HG03575 (cell line): Measurements from ENCODE around the gene HSD11B1.

Experiments used
- ATAC-seq: cut with Tn5 transposase; IDR thresholded peaks from one replicate; pipeline ENCODE4 v1.9.1; 2021; ENCODE audit not compliant: unreplicated experiment, insufficient number of reproducible peaks, low FRiP score; ENCODE audit errors: extremely low read depth

Gene HSD11B1

GRCh38 chr1:209704584-209704983 lies at the start of gene HSD11B1:
TSS of gene HSD11B1 (plus strand) at chr1:209704846. CDS start at chr1:209704943, 97 bp downstream.
- no peak for ATAC-seq

GRCh38 chr1:209655411-209656231 lies 49.0 kb upstream of the HSD11B1 start:
- ATAC-seq = no peak

- no peak for ATAC-seq
Measured at GRCh38 chr1:209657140-209657879, 47.3 kb upstream of the HSD11B1 start.

GRCh38 chr1:209657918-209658317 lies 46.7 kb upstream of the HSD11B1 start:
- no peak for ATAC-seq

- peak; percentile 90 for ATAC-seq
Measured at GRCh38 chr1:209659909-209660308, 44.7 kb upstream of the HSD11B1 start.

- no peak for ATAC-seq
Measured at GRCh38 chr1:209661071-209661470, 43.6 kb upstream of the HSD11B1 start.

- ATAC-seq = no peak
Measured at GRCh38 chr1:209662879-209663327, 41.7 kb upstream of the HSD11B1 start.

- ATAC-seq = no peak
Measured at GRCh38 chr1:209667103-209667502, 37.5 kb upstream of the HSD11B1 start.

GRCh38 chr1:209667708-209668107 lies 36.9 kb upstream of the HSD11B1 start:
- no peak for ATAC-seq

GRCh38 chr1:209670441-209671082 lies 34.1 kb upstream of the HSD11B1 start:
- ATAC-seq = no peak

GRCh38 chr1:209672705-209673630 lies 31.7 kb upstream of the HSD11B1 start:
- ATAC-seq = peak; percentile 81

GRCh38 chr1:209673631-209674417 lies 30.8 kb upstream of the HSD11B1 start:
- ATAC-seq = no peak

- no peak for ATAC-seq
Measured at GRCh38 chr1:209674957-209675564, 29.6 kb upstream of the HSD11B1 start, which contains the start of gene G0S2. TSS of gene G0S2 (plus strand) at chr1:209675412. CDS start at chr1:209675685, 273 bp downstream.

GRCh38 chr1:209675565-209676154 lies 29.0 kb upstream of the HSD11B1 start:
- ATAC-seq = no peak

- no peak for ATAC-seq
Measured at GRCh38 chr1:209678981-209679539, 25.6 kb upstream of the HSD11B1 start.

- ATAC-seq = no peak
Measured at GRCh38 chr1:209685821-209686220, 18.8 kb upstream of the HSD11B1 start.

GRCh38 chr1:209686322-209686721 lies 18.3 kb upstream of the HSD11B1 start:
- ATAC-seq = no peak
